Frontal cortex (tissue), 4 donors: Measurements from ENCODE around the gene ASB4. TPM values are rescaled to one million over a fixed set of nuclear protein-coding genes. Genes with fewer than 3 reads are reported as not detected.
"Not testable (repeated sequence)": the region's sequence is repeated elsewhere in the genome, so short reads cannot be mapped to it uniquely, and the experiment has no call there.

ENCODE experiments used
- DNase-seq, 2 donors: peaks; one replicate each; pipeline ENCODE4 v3.0.0; 2012; ENCODE audit warnings: low spot score in 2 of 2
- FAIRE-seq: peaks from 2 replicates; lab custom pipeline; 2012; peaks lifted over from hg19 to GRCh38; lab: Jason Lieb, UNC
- total RNA-seq: library from RNA; depleted of rRNA; stranded (reverse); fragments of >200 nt; gene quantifications from one replicate; pipeline ENCODE4 v1.2.3, GENCODE V29; 2014
- donor health status: control.
- donor health status: control.
- donor health status: control.

ASB4 gene, protein sequence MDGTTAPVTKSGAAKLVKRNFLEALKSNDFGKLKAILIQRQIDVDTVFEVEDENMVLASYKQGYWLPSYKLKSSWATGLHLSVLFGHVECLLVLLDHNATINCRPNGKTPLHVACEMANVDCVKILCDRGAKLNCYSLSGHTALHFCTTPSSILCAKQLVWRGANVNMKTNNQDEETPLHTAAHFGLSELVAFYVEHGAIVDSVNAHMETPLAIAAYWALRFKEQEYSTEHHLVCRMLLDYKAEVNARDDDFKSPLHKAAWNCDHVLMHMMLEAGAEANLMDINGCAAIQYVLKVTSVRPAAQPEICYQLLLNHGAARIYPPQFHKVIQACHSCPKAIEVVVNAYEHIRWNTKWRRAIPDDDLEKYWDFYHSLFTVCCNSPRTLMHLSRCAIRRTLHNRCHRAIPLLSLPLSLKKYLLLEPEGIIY
- under 0.01 TPM for total RNA-seq

DNA sequence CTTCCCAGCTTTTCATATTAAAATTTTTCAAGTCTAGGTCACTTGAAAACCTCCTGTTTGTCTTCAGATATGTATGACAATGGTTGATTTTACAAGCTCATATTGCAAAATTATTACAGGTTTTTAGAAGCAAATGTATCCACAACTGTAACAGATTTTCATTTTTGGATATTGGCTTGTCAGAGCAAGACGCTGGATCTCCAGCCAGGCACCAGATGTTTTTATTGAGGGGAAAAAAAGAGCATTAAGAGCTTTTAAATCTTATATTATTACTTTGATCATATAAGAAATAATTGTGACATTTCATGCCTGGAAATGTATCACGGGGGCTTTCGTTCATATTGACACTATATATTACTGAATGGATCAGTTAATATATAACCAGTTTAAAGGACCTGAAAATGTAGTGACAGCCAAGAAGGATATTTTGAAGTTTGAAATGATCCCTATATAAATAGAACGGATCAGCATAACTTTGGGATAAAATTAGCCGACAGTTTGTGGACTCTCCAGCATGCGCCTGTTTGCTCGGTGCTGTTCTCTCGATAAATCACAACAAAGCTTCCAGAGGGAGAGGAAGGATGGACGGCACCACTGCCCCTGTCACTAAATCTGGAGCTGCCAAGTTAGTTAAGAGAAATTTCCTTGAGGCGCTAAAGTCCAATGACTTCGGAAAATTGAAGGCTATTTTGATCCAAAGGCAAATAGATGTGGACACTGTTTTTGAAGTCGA lies at the start of gene ASB4:
Gene ASB4 (plus strand): TSS at position 553 of the 733 bp plus-strand sequence. CDS start 29 bp downstream, at position 582.
- DNase-seq, result no peak
- FAIRE-seq, result no peak

GRCh38 chr7:95436407-95436806 lies 49.3 kb upstream of the ASB4 start:
- DNase-seq (no peak), FAIRE-seq (no peak)

GRCh38 chr7:95440394-95441038 lies 45.2 kb upstream of the ASB4 start:
- DNase-seq (no peak), FAIRE-seq (no peak)

DNA sequence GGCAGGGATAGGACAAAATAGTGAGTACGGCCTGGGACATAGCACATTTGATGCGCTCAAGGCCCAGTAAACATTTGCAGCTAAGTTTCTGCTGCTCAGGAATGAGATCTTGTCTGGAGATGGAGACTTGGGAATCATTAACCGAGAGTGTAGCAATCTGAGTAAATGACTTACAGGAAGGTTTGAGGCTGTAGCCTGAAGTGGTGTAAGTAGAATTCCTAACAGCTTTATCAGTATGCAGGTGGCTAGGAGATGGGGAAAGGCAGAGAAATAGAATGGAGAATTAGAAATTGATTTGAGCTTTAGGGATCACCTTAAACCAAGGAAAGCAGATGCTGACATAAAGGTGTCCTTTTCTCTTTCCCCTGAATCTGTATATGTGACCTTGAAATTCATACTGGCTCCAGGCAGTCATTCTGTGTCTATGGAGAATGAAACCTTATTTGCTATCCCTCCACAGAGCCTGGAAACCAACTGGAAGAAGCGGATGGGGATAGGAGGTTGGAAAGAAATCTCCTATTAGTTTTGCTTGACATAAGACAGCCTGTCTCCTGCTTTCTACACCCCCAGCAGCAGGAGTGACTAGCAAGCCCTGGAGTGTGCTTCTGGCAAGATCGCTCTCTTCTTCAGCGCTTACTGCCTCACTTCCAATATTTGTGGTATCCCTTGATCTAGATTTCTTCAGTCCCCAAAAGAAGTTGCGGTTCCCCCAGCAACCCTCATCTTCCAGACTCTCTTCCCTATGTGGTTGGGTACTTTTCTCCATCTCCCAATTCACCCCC lies 44.5 kb upstream of the ASB4 start:
- FAIRE-seq (no peak), DNase-seq (no peak)

GRCh38 chr7:95444796-95445195 lies 40.9 kb upstream of the ASB4 start:
- no peak for DNase-seq
- FAIRE-seq, result no peak

DNA sequence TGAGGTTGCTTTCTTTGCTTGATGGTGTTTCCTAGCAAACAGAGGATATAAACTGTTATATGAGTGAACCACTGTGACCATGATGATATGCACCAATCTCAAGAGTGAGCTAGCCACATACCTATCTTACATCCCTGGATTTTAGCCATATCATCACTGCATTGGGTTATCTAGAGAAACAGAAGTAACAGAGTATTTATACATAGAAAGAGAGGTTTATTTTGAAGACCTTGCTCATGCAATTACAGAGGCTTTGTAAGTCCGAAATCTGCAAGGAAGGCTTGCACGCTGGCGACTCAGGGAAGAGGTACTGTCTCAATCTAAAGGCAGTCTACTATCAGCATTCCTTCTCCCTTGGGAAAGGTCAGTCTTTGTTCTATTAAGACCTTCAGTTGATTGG lies 39.1 kb upstream of the ASB4 start:
- DNase-seq (no peak), FAIRE-seq (no peak)

- FAIRE-seq, result no peak
- DNase-seq, result no peak
These were observed 31.2 kb upstream of the ASB4 start for GRCh38 chr7:95454438-95455045.

DNA sequence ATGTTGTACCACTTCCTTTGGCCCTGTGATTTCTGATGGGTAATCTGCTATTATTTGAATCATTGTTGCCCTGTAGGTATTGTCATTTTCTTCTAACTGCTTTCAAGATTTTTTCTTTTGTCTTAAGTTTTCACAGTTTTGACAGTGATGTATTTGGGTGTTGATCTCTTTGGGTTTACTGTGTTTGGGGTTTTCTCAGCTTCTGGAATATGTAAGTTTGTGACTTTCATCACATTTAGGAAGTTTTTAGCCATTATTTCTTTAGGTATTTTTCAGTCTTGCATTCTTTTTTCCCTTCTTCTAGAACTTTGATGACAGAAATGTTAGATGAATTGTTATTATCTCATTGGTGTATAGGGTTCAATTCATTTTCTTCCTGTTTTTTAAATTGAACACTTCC lies 27.8 kb upstream of the ASB4 start:
- DNase-seq, result no peak

DNA sequence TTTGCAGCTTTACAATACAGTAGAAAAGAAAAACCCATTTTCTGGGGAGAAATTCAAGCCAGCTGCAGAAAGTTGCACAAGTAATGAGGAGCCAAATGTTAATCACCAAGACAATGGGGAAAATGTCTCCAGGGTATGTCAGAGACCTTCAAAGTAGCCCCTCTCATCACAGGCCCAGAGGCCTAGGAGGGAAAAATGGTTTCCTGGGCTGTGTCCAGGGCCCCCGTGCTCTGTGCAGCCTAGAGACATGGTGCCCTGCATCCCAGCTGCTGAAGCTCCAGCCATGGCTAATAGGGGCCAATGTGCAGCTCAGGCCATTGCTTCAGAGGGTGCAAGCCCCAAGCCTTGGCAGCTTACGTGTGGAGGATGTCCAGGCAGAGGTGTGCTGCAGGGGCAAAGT lies 25.1 kb upstream of the ASB4 start:
- not testable (repeated sequence) for DNase-seq, FAIRE-seq

More for the DNA sequence above, 27.8 kb upstream of the ASB4 start:
- no peak for FAIRE-seq

DNA sequence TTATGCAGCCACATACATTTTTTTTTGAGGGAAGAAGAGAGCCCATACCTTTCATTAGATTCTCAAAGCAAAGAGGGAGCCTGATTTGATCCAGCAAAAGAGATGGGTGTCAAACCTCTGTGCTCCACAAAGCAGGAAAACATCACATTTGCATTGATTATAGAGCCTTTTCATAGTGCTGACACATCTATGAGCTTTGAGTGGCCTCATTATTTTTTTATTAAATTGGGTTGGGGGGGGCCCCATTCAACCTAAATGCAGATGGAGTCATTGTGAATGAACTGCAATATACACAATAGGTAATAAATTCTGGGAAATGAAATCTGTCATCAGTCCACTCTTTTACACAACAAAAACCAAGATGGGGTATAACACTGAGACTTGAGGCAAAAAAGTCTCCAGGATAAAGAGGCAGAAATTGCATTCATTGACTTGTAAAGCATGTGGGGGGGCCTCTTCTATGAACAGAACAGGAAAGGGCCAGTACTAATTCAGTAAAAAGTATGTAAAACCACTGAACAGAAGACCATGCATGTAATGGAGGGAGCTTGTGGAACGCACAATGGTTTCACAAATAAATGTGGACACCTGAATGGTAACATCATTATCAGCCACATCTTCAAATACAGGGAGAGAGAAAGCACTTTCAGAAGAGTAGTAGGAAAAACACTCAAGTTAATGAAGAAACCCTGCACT lies 17.7 kb upstream of the ASB4 start:
- DNase-seq (no peak), FAIRE-seq (no peak)

DNA sequence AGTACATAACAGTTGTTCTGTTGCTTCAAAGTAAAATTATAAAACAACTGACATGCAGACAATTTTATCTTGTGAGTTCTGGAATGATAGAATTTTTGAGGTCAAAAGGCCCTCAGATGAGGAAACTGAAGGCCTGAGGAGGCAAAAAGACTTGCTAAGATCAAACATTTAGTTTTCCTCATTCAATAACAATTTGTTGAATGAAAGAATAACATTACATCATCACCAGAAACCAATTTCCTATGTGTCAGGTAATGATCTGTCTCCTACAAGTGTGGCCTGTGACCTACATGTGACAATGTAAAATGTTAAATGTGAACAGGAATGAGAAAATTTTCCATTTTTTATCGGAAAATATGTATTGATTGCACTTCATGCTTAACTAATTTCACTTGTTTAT lies 16.6 kb upstream of the ASB4 start:
- FAIRE-seq (no peak), DNase-seq (no peak)

- FAIRE-seq (no peak), DNase-seq (no peak)
These were observed 15.9 kb upstream of the ASB4 start for GRCh38 chr7:95469848-95470247.

DNA sequence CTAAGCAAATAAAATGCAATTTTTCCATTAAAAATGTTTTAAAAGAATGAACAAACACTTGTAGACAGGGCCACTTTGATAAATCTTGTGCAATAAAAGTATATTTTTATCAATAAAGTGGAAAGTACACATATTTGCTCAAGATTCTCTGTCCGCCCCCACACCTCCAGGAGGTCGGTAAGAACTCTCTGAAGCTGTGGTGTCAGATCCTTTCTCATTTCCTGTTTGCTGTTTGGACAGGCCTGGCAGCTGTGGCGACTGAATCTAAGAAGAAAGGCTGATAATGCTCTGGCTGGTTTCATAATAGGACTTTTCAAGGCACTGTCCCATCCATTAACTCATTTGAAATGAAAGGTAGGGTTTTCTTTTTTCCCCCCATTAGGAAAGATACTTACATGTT lies 15.3 kb upstream of the ASB4 start:
- FAIRE-seq (no peak), DNase-seq (no peak)

GRCh38 chr7:95471071-95471470 lies 14.7 kb upstream of the ASB4 start:
- FAIRE-seq (no peak), DNase-seq (no peak)

DNA sequence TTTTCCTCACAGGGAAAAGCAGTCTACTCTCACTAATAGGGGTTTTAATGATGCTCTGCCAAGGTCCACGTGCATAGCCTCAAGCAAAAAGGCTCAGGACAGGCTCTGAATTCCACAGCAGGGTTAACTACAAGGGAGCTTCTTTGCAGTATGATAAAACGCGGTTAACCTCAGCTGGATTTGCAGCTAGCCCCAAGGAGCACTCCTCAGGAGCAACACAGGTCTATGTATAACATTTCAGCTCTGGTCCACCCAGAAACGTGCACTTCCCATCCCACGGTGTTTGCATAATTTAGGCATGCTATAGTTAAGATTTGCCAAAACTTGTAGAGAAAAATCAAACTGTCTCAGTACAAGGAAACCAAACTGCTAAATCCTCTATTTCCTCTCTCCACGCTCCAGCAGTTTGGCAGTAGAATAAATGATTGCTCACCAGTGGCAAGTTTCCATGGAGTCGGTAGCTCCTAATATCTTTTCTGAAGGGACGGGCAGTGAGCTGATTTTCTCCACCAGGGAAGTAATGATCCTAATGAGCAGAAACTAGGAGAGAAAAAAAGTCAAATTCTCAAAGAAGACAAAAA lies 13.1 kb upstream of the ASB4 start:
- no peak for FAIRE-seq
- no peak for DNase-seq

DNA sequence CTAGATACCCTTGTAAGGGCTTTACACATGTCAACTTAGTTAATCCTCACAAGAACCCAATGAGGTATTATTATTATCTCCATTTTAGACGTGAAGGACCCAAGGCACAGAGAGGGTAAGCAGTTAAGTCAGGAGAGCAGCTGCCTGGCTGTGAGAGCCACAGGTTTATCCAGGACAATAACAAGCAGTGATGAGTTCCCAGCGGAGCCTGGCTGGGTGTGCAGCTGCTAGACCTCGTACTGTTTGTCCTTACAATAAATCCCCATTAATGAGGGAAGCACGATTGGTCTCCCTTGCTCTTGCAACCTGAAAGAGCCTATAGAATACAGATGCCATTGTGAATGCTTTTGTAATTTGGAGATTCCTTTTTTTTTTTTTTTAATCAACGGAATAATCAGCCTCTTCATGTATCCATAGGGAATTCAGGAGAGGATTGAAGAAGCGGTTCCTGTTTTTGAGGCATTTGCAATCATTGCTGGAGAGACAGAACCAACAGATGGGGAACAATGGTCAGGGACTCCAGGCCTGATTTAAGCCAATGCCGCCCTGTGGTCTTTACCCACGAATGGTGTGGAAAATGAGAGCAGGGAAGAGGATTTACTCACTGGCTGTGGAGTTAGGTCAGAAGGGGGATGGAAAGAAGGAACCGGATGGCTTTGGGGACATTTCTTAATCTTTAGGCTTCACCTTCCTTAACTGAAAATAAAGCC lies 12.3 kb upstream of the ASB4 start:
- FAIRE-seq (no peak), DNase-seq (no peak)

- FAIRE-seq, result no peak
- DNase-seq, result no peak
These were observed 9.5 kb upstream of the ASB4 start for GRCh38 chr7:95476072-95476847.
